ENCODE measurements around the gene LMF1.

LMF1 gene

GRCh38 chr16:1003391-1004347 is 32.9 kb upstream of the LMF1 start:
- H3K4me2 ChIP-seq (ENCODE audit: low read length) = no peak overlapping the region
- no peaks in the 10 kb centered on the region for H3K79me2 ChIP-seq
- H3K27me3 ChIP-seq (ENCODE audit: control insufficient read depth, insufficient read depth, low read length) = no peaks in the 10 kb centered on the region
- H3K9ac ChIP-seq = no peak overlapping the region
- no peak overlapping the region for H2AFZ ChIP-seq
- no peak overlapping the region for H3K27ac ChIP-seq
- no peaks in the 10 kb centered on the region for H3K9me3 ChIP-seq (ENCODE audit: control insufficient read depth, low read length)
- H3K36me3 ChIP-seq (ENCODE audit: control insufficient read depth, insufficient read depth, low read length) = no peaks in the 10 kb centered on the region
- no peaks in the 10 kb centered on the region for H3K4me1 ChIP-seq
- no peak for TF ChIP-seq CTCF (IDR thresholded peaks at IDR 0.05)
- H3K4me3 ChIP-seq (ENCODE audit: low read depth, low read length) = no peak overlapping the region

DNA sequence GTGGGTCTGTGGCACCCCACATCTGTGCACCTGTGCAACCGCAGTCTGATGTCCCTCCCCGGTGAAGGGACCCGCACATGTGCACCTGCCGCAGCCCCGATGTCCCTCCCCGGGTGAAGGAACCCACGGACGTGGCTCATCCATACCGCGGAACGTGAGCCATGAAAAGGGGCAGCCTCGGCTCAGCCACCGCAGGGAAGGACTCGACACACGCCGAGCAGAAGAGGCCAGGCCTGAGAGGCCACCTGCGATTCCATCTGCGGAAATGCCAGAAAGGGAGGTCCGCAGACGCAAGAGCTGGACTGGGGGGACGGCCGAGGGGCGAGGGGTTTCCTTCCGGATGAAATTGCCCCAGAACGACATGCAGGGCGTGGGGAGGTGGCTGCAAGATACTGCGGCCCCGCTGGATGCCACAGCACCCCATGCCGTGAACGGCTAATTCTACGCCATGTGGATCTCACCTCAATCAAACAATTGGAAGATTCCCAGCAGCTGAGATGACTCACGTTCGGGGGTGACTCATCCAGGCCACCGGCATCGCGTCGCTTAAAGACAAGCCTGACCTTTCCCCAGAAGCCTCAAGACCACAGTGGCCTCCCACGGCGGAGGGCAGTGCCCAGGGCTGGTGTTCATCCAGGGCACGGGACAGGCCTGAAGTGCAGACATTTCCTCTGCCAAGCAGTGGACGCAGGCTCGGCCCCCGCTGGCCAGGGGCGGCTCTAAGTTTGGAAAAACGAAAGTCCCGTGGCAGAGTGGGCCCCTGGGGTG is 31.8 kb upstream of the LMF1 start:
- H3K36me3 ChIP-seq (ENCODE audit: control insufficient read depth, insufficient read depth, low read length) = no peaks in the 10 kb centered on the region
- H3K79me2 ChIP-seq = no peaks in the 10 kb centered on the region
- H3K4me1 ChIP-seq = no peaks in the 10 kb centered on the region
- no peak overlapping the region for H3K4me3 ChIP-seq (ENCODE audit: low read depth, low read length)
- H3K9me3 ChIP-seq (ENCODE audit: control insufficient read depth, low read length) = no peaks in the 10 kb centered on the region
- H2AFZ ChIP-seq = no peak overlapping the region
- no peak for TF ChIP-seq CTCF (IDR thresholded peaks at IDR 0.05)
- H3K9ac ChIP-seq = no peak overlapping the region
- no peaks in the 10 kb centered on the region for H3K27me3 ChIP-seq (ENCODE audit: control insufficient read depth, insufficient read depth, low read length)
- H3K27ac ChIP-seq = no peak overlapping the region
- H3K4me2 ChIP-seq (ENCODE audit: low read length) = no peak overlapping the region

GRCh38 chr16:1001096-1001495 is 30.3 kb upstream of the LMF1 start:
- no peaks in the 10 kb centered on the region for H3K4me1 ChIP-seq
- H3K79me2 ChIP-seq = no peaks in the 10 kb centered on the region
- no peak overlapping the region for H3K27ac ChIP-seq
- no peak overlapping the region for H3K4me2 ChIP-seq (ENCODE audit: low read length)
- H3K9ac ChIP-seq = no peak overlapping the region
- H3K4me3 ChIP-seq (ENCODE audit: low read depth, low read length) = no peak overlapping the region
- no peak overlapping the region for H2AFZ ChIP-seq
- no peak for TF ChIP-seq CTCF (IDR thresholded peaks at IDR 0.05)
- no peaks in the 10 kb centered on the region for H3K27me3 ChIP-seq (ENCODE audit: control insufficient read depth, insufficient read depth, low read length)
- H3K36me3 ChIP-seq (ENCODE audit: control insufficient read depth, insufficient read depth, low read length) = no peaks in the 10 kb centered on the region
- H3K9me3 ChIP-seq (ENCODE audit: control insufficient read depth, low read length) = no peaks in the 10 kb centered on the region

DNA sequence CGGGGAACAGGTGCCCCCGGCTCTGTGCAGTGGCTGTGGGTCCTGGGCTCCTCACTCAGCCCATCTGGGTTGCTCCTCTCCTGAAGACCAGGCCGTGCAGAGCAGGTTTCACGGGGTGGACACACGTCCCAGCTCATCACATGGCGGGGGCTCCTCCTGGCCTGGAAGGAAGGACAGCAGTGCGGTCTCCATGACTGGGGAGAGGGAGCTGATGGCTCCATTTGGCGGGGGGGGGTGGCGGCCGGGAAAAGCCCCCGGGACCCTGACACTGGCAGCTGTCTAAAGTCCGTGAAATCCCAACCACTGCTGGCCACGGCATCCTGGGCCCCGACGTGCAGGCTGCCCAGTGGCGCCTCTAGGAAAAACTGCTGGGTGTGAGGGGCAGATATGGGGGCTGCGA is 29.8 kb upstream of the LMF1 start:
- H3K9ac ChIP-seq = no peak overlapping the region
- H2AFZ ChIP-seq = no peak overlapping the region
- H3K4me1 ChIP-seq = no peaks in the 10 kb centered on the region
- H3K4me2 ChIP-seq (ENCODE audit: low read length) = no peak overlapping the region
- no peaks in the 10 kb centered on the region for H3K27me3 ChIP-seq (ENCODE audit: control insufficient read depth, insufficient read depth, low read length)
- no peak overlapping the region for H3K27ac ChIP-seq
- TF ChIP-seq CTCF (IDR thresholded peaks at IDR 0.05) = no peak
- H3K4me3 ChIP-seq (ENCODE audit: low read depth, low read length) = no peak overlapping the region
- no peaks in the 10 kb centered on the region for H3K36me3 ChIP-seq (ENCODE audit: control insufficient read depth, insufficient read depth, low read length)
- H3K79me2 ChIP-seq = no peaks in the 10 kb centered on the region
- H3K9me3 ChIP-seq (ENCODE audit: control insufficient read depth, low read length) = no peaks in the 10 kb centered on the region

Measured in parathyroid adenoma (tissue), 2 donors.